Measurements from ENCODE around the gene TXNDC2.

Gene TXNDC2

DNA sequence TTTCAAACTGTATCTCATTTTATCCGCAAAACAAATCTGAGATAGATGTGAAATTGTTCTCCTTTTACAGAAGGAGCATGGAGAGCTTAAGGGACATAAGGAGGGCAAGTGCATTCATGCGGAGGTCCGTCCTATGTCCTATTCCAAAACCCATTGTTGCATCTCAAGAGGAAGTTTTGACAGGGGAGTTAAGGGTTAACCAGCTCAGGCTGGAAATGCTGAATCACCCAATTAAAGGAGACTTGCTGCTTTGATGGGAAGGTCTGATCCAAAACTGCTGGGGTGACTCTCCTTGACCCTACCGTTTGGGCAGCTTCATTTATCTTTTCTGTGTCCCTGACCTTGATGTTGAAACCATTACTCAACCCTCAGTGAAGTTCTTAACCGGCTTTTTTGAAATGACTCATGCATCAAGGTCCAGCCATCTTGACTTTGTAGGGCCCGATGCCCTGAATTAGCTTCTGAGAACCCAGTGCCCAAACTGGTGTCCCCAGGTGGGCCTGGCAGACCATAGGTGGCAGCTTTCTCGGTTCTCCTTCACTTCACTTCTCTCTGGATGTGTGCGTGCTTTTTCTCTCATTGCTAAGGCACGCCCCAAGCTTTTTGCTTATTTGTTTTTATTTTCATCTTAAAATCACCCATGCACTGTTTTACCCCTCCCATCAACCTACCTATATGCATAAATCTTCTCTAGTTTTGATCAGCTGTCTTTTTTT lies 15.9 kb upstream of the TXNDC2 start:
- Histone ChIP-seq H3K9me3 (ENCODE audit: control insufficient read depth, low read length) (no peaks in the 10 kb centered on the region), H3K27me3 (ENCODE audit: control insufficient read depth, insufficient read depth, low read length, poor library complexity, severe bottlenecking) (no peaks in the 10 kb centered on the region), H3K4me1 (ENCODE audit: control insufficient read depth, insufficient read depth, low read length) (peaks cover 11% of the 10 kb centered on the region), H3K36me3 (ENCODE audit: control insufficient read depth, insufficient read depth, low read length) (no peaks in the 10 kb centered on the region), H3K27ac (ENCODE audit: insufficient read depth, low read depth, low read length, poor library complexity, severe bottlenecking) (no peak overlapping the region), H3K4me3 (ENCODE audit: insufficient read depth, low read depth, low read length) (no peak overlapping the region)
- 70 to 71% methylated on average over 9 of the region's 9 CpGs for WGBS, 2 experiments

- H3K27me3 ChIP-seq (ENCODE audit: control insufficient read depth, insufficient read depth, low read length, poor library complexity, severe bottlenecking) = no peaks in the 10 kb centered on the region
- H3K9me3 ChIP-seq (ENCODE audit: control insufficient read depth, low read length) = no peaks in the 10 kb centered on the region
- no peak overlapping the region for H3K4me3 ChIP-seq (ENCODE audit: insufficient read depth, low read depth, low read length)
- H3K4me1 ChIP-seq (ENCODE audit: control insufficient read depth, insufficient read depth, low read length) = peaks cover 11% of the 10 kb centered on the region
- H3K27ac ChIP-seq (ENCODE audit: insufficient read depth, low read depth, low read length, poor library complexity, severe bottlenecking) = no peak overlapping the region
- WGBS, 2 experiments = 38 to 40% methylated on average over 4 of the region's 4 CpGs
- H3K36me3 ChIP-seq (ENCODE audit: control insufficient read depth, insufficient read depth, low read length) = no peaks in the 10 kb centered on the region
Observed at GRCh38 chr18:9870431-9871008, 15.3 kb upstream of the TXNDC2 start.

- Histone ChIP-seq H3K4me3 (ENCODE audit: insufficient read depth, low read depth, low read length) (no peak overlapping the region), H3K36me3 (ENCODE audit: control insufficient read depth, insufficient read depth, low read length) (no peaks in the 10 kb centered on the region), H3K27ac (ENCODE audit: insufficient read depth, low read depth, low read length, poor library complexity, severe bottlenecking) (no peak overlapping the region), H3K9me3 (ENCODE audit: control insufficient read depth, low read length) (no peaks in the 10 kb centered on the region), H3K4me1 (ENCODE audit: control insufficient read depth, insufficient read depth, low read length) (peaks cover 11% of the 10 kb centered on the region), H3K27me3 (ENCODE audit: control insufficient read depth, insufficient read depth, low read length, poor library complexity, severe bottlenecking) (no peaks in the 10 kb centered on the region)
- 92 to 95% methylated on average over 6 of the region's 6 CpGs for WGBS, 2 experiments
Observed at GRCh38 chr18:9871244-9871746, 14.5 kb upstream of the TXNDC2 start.

DNA sequence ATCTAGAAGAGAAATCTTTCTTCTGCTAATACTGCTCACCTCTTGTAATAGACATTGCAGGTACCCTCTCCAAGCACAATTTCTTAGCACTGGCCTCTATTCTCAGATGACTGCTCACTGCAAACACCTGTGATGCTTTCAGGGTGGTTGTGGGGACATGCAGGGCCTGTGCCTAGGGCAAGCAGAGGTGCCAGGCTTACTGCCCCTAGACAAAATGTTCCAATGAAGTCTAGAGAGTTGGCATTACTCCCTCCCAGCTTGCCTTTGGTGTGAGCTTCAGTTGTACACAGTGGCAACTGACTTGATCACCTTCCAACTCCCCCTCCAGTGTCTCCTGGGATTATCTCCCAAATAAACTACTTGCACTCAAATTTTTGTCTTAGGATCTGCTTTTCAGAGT lies 12.9 kb upstream of the TXNDC2 start:
- Histone ChIP-seq H3K27ac (ENCODE audit: insufficient read depth, low read depth, low read length, poor library complexity, severe bottlenecking) (no peak overlapping the region), H3K36me3 (ENCODE audit: control insufficient read depth, insufficient read depth, low read length) (no peaks in the 10 kb centered on the region), H3K27me3 (ENCODE audit: control insufficient read depth, insufficient read depth, low read length, poor library complexity, severe bottlenecking) (no peaks in the 10 kb centered on the region), H3K4me3 (ENCODE audit: insufficient read depth, low read depth, low read length) (no peak overlapping the region), H3K4me1 (ENCODE audit: control insufficient read depth, insufficient read depth, low read length) (peaks cover 11% of the 10 kb centered on the region), H3K9me3 (ENCODE audit: control insufficient read depth, low read length) (no peaks in the 10 kb centered on the region)

- Histone ChIP-seq H3K4me3 (ENCODE audit: insufficient read depth, low read depth, low read length) (no peak overlapping the region), H3K4me1 (ENCODE audit: control insufficient read depth, insufficient read depth, low read length) (peaks cover 7% of the 10 kb centered on the region), H3K27ac (ENCODE audit: insufficient read depth, low read depth, low read length, poor library complexity, severe bottlenecking) (no peak overlapping the region), H3K27me3 (ENCODE audit: control insufficient read depth, insufficient read depth, low read length, poor library complexity, severe bottlenecking) (no peaks in the 10 kb centered on the region), H3K36me3 (ENCODE audit: control insufficient read depth, insufficient read depth, low read length) (no peaks in the 10 kb centered on the region), H3K9me3 (ENCODE audit: control insufficient read depth, low read length) (no peaks in the 10 kb centered on the region)
- WGBS, 2 experiments = 86 to 100% methylated on average over 1 of the region's 1 CpG
Observed at GRCh38 chr18:9874728-9875127, 11.0 kb upstream of the TXNDC2 start.

GRCh38 chr18:9876212-9876866 lies 9.4 kb upstream of the TXNDC2 start:
- Histone ChIP-seq H3K27ac (ENCODE audit: insufficient read depth, low read depth, low read length, poor library complexity, severe bottlenecking) (no peak overlapping the region), H3K4me3 (ENCODE audit: insufficient read depth, low read depth, low read length) (no peak overlapping the region), H3K4me1 (ENCODE audit: control insufficient read depth, insufficient read depth, low read length) (no peaks in the 10 kb centered on the region), H3K9me3 (ENCODE audit: control insufficient read depth, low read length) (no peaks in the 10 kb centered on the region), H3K36me3 (ENCODE audit: control insufficient read depth, insufficient read depth, low read length) (no peaks in the 10 kb centered on the region), H3K27me3 (ENCODE audit: control insufficient read depth, insufficient read depth, low read length, poor library complexity, severe bottlenecking) (no peaks in the 10 kb centered on the region)
- 92 to 100% methylated on average over 2 of the region's 2 CpGs for WGBS, 2 experiments

DNA sequence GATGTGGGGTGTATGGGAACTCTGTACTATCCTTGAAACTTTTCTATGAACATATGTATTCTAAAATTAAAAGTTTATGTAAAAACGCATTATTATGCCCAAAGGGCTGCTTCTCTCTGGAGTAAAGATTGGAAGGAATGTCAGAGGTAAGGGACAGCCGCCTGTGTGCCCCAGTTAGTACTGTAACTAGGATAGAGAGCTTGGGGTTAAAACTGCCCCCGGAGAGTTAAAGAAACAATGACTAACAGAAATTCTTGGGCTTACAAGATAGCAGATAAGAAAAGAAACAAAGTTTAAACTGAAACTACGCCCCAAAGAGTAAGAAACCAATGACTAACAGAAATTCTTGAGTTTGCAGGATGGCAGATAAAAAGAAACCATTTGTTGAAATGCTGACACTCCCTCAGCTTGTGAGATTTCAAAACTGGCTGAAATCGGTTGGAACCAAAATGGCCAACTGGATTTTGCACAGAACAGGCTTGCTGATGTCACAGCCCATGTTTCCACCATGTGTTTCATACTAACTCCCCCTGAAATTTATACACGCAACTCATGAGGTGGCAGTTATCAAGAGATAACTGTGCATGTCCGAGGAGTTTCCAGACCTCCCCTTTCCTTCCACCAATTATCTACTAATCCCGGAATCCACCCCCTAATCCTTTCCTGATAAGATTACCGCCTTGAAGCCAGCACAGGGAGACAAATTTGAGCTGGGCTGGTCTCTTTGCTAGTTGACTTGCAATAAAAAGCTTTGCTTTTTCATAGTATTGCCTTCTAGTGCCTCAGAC lies 8.7 kb upstream of the TXNDC2 start:
- Histone ChIP-seq H3K27me3 (ENCODE audit: control insufficient read depth, insufficient read depth, low read length, poor library complexity, severe bottlenecking) (no peaks in the 10 kb centered on the region), H3K27ac (ENCODE audit: insufficient read depth, low read depth, low read length, poor library complexity, severe bottlenecking) (no peak overlapping the region), H3K4me1 (ENCODE audit: control insufficient read depth, insufficient read depth, low read length) (no peaks in the 10 kb centered on the region), H3K36me3 (ENCODE audit: control insufficient read depth, insufficient read depth, low read length) (no peaks in the 10 kb centered on the region), H3K4me3 (ENCODE audit: insufficient read depth, low read depth, low read length) (no peak overlapping the region), H3K9me3 (ENCODE audit: control insufficient read depth, low read length) (no peaks in the 10 kb centered on the region)
- WGBS, 2 experiments = 73 to 78% methylated on average over 9 of the region's 9 CpGs

- Histone ChIP-seq H3K27me3 (ENCODE audit: control insufficient read depth, insufficient read depth, low read length, poor library complexity, severe bottlenecking) (no peaks in the 10 kb centered on the region), H3K36me3 (ENCODE audit: control insufficient read depth, insufficient read depth, low read length) (no peaks in the 10 kb centered on the region), H3K4me3 (ENCODE audit: insufficient read depth, low read depth, low read length) (no peak overlapping the region), H3K9me3 (ENCODE audit: control insufficient read depth, low read length) (no peaks in the 10 kb centered on the region), H3K27ac (ENCODE audit: insufficient read depth, low read depth, low read length, poor library complexity, severe bottlenecking) (no peak overlapping the region), H3K4me1 (ENCODE audit: control insufficient read depth, insufficient read depth, low read length) (no peaks in the 10 kb centered on the region)
Observed at GRCh38 chr18:9877655-9878014, 8.1 kb upstream of the TXNDC2 start.

DNA sequence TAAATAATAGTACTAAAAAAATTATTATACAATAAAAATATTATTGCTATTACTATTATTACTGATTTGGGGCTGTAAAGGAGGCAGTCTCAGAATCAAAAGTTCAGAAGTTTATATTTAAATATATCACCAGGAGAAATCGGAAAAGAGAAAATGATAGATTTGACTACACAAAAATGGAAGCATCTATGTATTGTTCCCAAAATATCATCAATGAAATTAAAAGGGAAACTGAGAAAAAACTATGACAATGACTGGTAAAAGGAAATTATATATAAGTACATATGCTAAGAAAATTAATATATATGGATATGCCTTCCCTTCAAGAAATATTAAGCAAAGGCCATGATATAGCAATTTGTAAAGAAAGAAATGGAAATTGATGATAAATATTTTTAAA lies 7.7 kb upstream of the TXNDC2 start:
- H3K4me3 ChIP-seq (ENCODE audit: insufficient read depth, low read depth, low read length) = no peak overlapping the region
- no peaks in the 10 kb centered on the region for H3K4me1 ChIP-seq (ENCODE audit: control insufficient read depth, insufficient read depth, low read length)
- no peaks in the 10 kb centered on the region for H3K36me3 ChIP-seq (ENCODE audit: control insufficient read depth, insufficient read depth, low read length)
- no peaks in the 10 kb centered on the region for H3K9me3 ChIP-seq (ENCODE audit: control insufficient read depth, low read length)
- WGBS, 2 experiments = 83% methylated on average over 1 of the region's 1 CpG; no CpG with 5 or more reads in 1 of the 2 experiments
- H3K27ac ChIP-seq (ENCODE audit: insufficient read depth, low read depth, low read length, poor library complexity, severe bottlenecking) = no peak overlapping the region
- no peaks in the 10 kb centered on the region for H3K27me3 ChIP-seq (ENCODE audit: control insufficient read depth, insufficient read depth, low read length, poor library complexity, severe bottlenecking)

DNA sequence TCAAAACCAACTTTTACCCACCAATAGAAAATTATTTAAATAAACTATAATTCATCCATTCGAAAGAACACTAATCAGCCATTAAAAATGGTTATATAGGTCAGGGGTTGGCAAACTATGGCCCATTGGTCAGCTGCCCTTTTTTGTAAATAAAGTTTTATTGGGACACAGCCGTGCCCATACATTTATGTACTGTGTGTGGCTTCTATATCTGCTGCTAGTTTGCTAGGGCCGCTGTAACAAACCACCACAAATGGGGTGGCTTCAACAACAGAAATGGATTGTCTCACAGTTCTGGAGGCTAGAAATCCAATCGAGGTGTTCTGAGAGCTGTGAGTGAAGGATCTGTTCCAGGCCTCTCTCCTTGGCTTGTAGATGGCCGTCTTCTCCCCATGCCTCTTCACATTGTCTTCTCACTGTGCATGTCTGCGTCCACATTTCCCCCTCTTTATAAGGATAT lies 7.0 kb upstream of the TXNDC2 start:
- WGBS, 2 experiments = 93 to 94% methylated on average over 6 of the region's 6 CpGs
- Histone ChIP-seq H3K4me1 (ENCODE audit: control insufficient read depth, insufficient read depth, low read length) (no peaks in the 10 kb centered on the region), H3K27me3 (ENCODE audit: control insufficient read depth, insufficient read depth, low read length, poor library complexity, severe bottlenecking) (no peaks in the 10 kb centered on the region), H3K27ac (ENCODE audit: insufficient read depth, low read depth, low read length, poor library complexity, severe bottlenecking) (no peak overlapping the region), H3K4me3 (ENCODE audit: insufficient read depth, low read depth, low read length) (no peak overlapping the region), H3K9me3 (ENCODE audit: control insufficient read depth, low read length) (no peaks in the 10 kb centered on the region), H3K36me3 (ENCODE audit: control insufficient read depth, insufficient read depth, low read length) (no peaks in the 10 kb centered on the region)
